ENCODE data around the gene DAZAP1.

The DAZAP1 gene

GRCh38 chr19:1452802-1453524 lies 45.6 kb downstream of the DAZAP1 start:
- H3K23ac ChIP-seq (ENCODE audit: low read length) = no peak overlapping the region

DNA sequence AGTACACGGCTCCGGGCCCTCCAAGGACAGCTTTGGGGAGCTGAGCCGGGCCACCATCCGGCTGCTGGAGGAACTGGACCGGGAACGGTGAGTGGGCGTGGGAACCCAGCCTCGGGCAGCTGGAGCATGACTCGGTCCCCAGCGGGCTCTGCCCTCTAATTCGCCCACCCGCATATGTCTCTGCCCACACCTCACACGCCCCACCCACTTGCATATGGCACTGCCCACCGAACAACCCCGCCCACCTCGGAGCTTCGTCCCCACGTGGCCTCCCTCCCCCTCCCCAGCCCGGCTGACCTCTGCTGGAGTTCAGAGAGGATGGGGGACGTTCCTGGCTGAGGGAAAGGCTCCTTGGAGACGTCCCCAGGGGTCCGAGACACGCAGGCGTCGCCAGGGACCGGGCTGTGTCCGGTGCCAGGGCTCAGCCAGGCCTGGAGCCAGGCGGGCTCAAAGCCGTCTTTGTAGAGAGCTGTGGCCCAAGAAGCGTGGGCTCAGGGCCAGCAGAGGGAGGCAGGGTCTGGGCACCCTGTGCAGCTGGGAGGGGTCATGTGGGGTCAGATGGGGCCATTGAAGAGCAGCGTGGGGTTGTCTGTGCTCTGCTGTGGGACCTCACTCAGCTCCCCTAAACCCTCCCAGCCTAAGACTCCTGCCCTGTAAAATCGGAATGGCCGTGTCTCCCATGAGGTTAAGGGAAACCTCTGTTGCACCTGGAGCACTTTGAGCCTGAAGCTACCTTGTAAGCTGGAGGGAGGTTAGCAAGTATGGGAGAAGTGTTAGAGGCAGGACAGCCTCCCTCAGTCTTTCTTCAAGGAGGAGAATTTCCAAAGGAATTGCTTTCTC lies 46.4 kb downstream of the DAZAP1 start:
- H3K79me1 ChIP-seq (ENCODE audit: low read length) = no peaks in the 10 kb centered on the region
- no peak overlapping the region for H4K8ac ChIP-seq (ENCODE audit: low read depth, low read length)
- no peak overlapping the region for H3K4me2 ChIP-seq (ENCODE audit: low read length)
- no peak for DNase-seq
- no peak overlapping the region for H2AK5ac ChIP-seq (ENCODE audit: low read length)
- no peak overlapping the region for H3K23ac ChIP-seq (ENCODE audit: low read length)
- no peak overlapping the region for H2BK15ac ChIP-seq (replicated peaks; ENCODE audit: low read depth)
- peaks cover 17% of the 10 kb centered on the region for H3K27me3 ChIP-seq (ENCODE audit: insufficient read depth, low read length, poor library complexity)
- H3K79me2 ChIP-seq (ENCODE audit: control insufficient read depth, insufficient read depth, low read length) = no peaks in the 10 kb centered on the region
- H3K4me1 ChIP-seq (ENCODE audit: control insufficient read depth, low read depth, low read length) = no peaks in the 10 kb centered on the region
- H3K9ac ChIP-seq (ENCODE audit: low read length) = no peak overlapping the region
- no peak overlapping the region for H2BK5ac ChIP-seq (ENCODE audit: low read length)
- H3K27ac ChIP-seq (ENCODE audit: low read depth, low read length) = no peak overlapping the region
- no peak overlapping the region for H4K5ac ChIP-seq (ENCODE audit: low read length)
- WGBS (ENCODE audit: extremely low coverage, insufficient coverage, low lambda C conversion rate) = no CpG with 5 or more reads among the region's 33 CpGs
- no peak overlapping the region for H3K18ac ChIP-seq (ENCODE audit: low read length)
- no peaks in the 10 kb centered on the region for H3K36me3 ChIP-seq (ENCODE audit: control insufficient read depth, insufficient read depth, low read length)
- no peak overlapping the region for H2BK120ac ChIP-seq (ENCODE audit: low read depth, low read length)
- no peak overlapping the region for H3K4me3 ChIP-seq (ENCODE audit: low read length)
- H3K4ac ChIP-seq (ENCODE audit: low read depth, low read length) = no peak overlapping the region
- H3K56ac ChIP-seq (ENCODE audit: low read length) = no peak overlapping the region

More at GRCh38 chr19:1452802-1453524, 45.6 kb downstream of the DAZAP1 start:
- H3K27me3 ChIP-seq (ENCODE audit: insufficient read depth, low read length, poor library complexity) = peaks cover 18% of the 10 kb centered on the region
- H3K4me1 ChIP-seq (ENCODE audit: control insufficient read depth, low read depth, low read length) = no peaks in the 10 kb centered on the region
- no peak overlapping the region for H2BK120ac ChIP-seq (ENCODE audit: low read depth, low read length)
- H3K79me2 ChIP-seq (ENCODE audit: control insufficient read depth, insufficient read depth, low read length) = no peaks in the 10 kb centered on the region
- no peak overlapping the region for H2BK5ac ChIP-seq (ENCODE audit: low read length)
- H4K8ac ChIP-seq (ENCODE audit: low read depth, low read length) = no peak overlapping the region
- no peak for DNase-seq
- H2BK15ac ChIP-seq (replicated peaks; ENCODE audit: low read depth) = no peak overlapping the region
- no peak overlapping the region for H4K5ac ChIP-seq (ENCODE audit: low read length)
- H3K18ac ChIP-seq (ENCODE audit: low read length) = no peak overlapping the region
- no peak overlapping the region for H3K27ac ChIP-seq (ENCODE audit: low read depth, low read length)
- H3K36me3 ChIP-seq (ENCODE audit: control insufficient read depth, insufficient read depth, low read length) = no peaks in the 10 kb centered on the region
- H3K56ac ChIP-seq (ENCODE audit: low read length) = no peak overlapping the region
- no peak overlapping the region for H3K4me2 ChIP-seq (ENCODE audit: low read length)
- no peak overlapping the region for H2AK5ac ChIP-seq (ENCODE audit: low read length)
- no peak overlapping the region for H3K4ac ChIP-seq (ENCODE audit: low read depth, low read length)
- no peak overlapping the region for H3K9ac ChIP-seq (ENCODE audit: low read length)
- no peak overlapping the region for H3K4me3 ChIP-seq (ENCODE audit: low read length)
- H3K79me1 ChIP-seq (ENCODE audit: low read length) = no peaks in the 10 kb centered on the region
- WGBS (ENCODE audit: extremely low coverage, insufficient coverage, low lambda C conversion rate) = no CpG with 5 or more reads among the region's 30 CpGs

- no peak overlapping the region for H3K56ac ChIP-seq (ENCODE audit: low read length)
- no peaks in the 10 kb centered on the region for H3K36me3 ChIP-seq (ENCODE audit: control insufficient read depth, insufficient read depth, low read length)
- no peak overlapping the region for H3K4me3 ChIP-seq (ENCODE audit: low read length)
- H2BK5ac ChIP-seq (ENCODE audit: low read length) = no peak overlapping the region
- no peak overlapping the region for H3K9ac ChIP-seq (ENCODE audit: low read length)
- no peak overlapping the region for H3K27ac ChIP-seq (ENCODE audit: low read depth, low read length)
- no peak overlapping the region for H4K5ac ChIP-seq (ENCODE audit: low read length)
- H3K18ac ChIP-seq (ENCODE audit: low read length) = no peak overlapping the region
- no peak for DNase-seq
- H2BK120ac ChIP-seq (ENCODE audit: low read depth, low read length) = no peak overlapping the region
- H3K27me3 ChIP-seq (ENCODE audit: insufficient read depth, low read length, poor library complexity) = peaks cover 8% of the 10 kb centered on the region
- no peak overlapping the region for H2AK5ac ChIP-seq (ENCODE audit: low read length)
- no peak overlapping the region for H3K23ac ChIP-seq (ENCODE audit: low read length)
- H3K79me1 ChIP-seq (ENCODE audit: low read length) = no peaks in the 10 kb centered on the region
- H3K4ac ChIP-seq (ENCODE audit: low read depth, low read length) = no peak overlapping the region
- no peaks in the 10 kb centered on the region for H3K79me2 ChIP-seq (ENCODE audit: control insufficient read depth, insufficient read depth, low read length)
- H4K8ac ChIP-seq (ENCODE audit: low read depth, low read length) = no peak overlapping the region
- no peak overlapping the region for H3K4me2 ChIP-seq (ENCODE audit: low read length)
- WGBS (ENCODE audit: extremely low coverage, insufficient coverage, low lambda C conversion rate) = no CpG with 5 or more reads among the region's 22 CpGs
- no peak overlapping the region for H2BK15ac ChIP-seq (replicated peaks; ENCODE audit: low read depth)
- H3K4me1 ChIP-seq (ENCODE audit: control insufficient read depth, low read depth, low read length) = no peaks in the 10 kb centered on the region
Observed at GRCh38 chr19:1455002-1455335, 47.6 kb downstream of the DAZAP1 start.

GRCh38 chr19:1455336-1456120 lies 48.1 kb downstream of the DAZAP1 start:
- Histone ChIP-seq H3K56ac (ENCODE audit: low read length) (no peak overlapping the region), H3K4me2 (ENCODE audit: low read length) (no peak overlapping the region), H4K5ac (ENCODE audit: low read length) (no peak overlapping the region), H4K8ac (ENCODE audit: low read depth, low read length) (no peak overlapping the region), H2BK15ac (replicated peaks; ENCODE audit: low read depth) (no peak overlapping the region), H3K4me3 (ENCODE audit: low read length) (no peak overlapping the region), H3K36me3 (ENCODE audit: control insufficient read depth, insufficient read depth, low read length) (no peaks in the 10 kb centered on the region), H3K18ac (ENCODE audit: low read length) (no peak overlapping the region), H2BK5ac (ENCODE audit: low read length) (no peak overlapping the region), H3K79me1 (ENCODE audit: low read length) (no peaks in the 10 kb centered on the region), H3K79me2 (ENCODE audit: control insufficient read depth, insufficient read depth, low read length) (no peaks in the 10 kb centered on the region), H3K4me1 (ENCODE audit: control insufficient read depth, low read depth, low read length) (no peaks in the 10 kb centered on the region), H3K9ac (ENCODE audit: low read length) (no peak overlapping the region), H3K4ac (ENCODE audit: low read depth, low read length) (no peak overlapping the region), H2BK120ac (ENCODE audit: low read depth, low read length) (no peak overlapping the region), H2AK5ac (ENCODE audit: low read length) (no peak overlapping the region), H3K27ac (ENCODE audit: low read depth, low read length) (no peak overlapping the region), H3K27me3 (ENCODE audit: insufficient read depth, low read length, poor library complexity) (peaks cover 3% of the 10 kb centered on the region), H3K23ac (ENCODE audit: low read length) (no peak overlapping the region)
- no CpG with 5 or more reads among the region's 42 CpGs for WGBS (ENCODE audit: extremely low coverage, insufficient coverage, low lambda C conversion rate)
- peak; percentile 84 for DNase-seq

- no peak overlapping the region for H3K18ac ChIP-seq (ENCODE audit: low read length)
- no peak overlapping the region for H3K56ac ChIP-seq (ENCODE audit: low read length)
- no CpG with 5 or more reads among the region's 43 CpGs for WGBS (ENCODE audit: extremely low coverage, insufficient coverage, low lambda C conversion rate)
- no peak overlapping the region for H4K8ac ChIP-seq (ENCODE audit: low read depth, low read length)
- H3K27me3 ChIP-seq (ENCODE audit: insufficient read depth, low read length, poor library complexity) = no peaks in the 10 kb centered on the region
- H3K4me3 ChIP-seq (ENCODE audit: low read length) = no peak overlapping the region
- H3K4me1 ChIP-seq (ENCODE audit: control insufficient read depth, low read depth, low read length) = no peaks in the 10 kb centered on the region
- no peak overlapping the region for H2BK15ac ChIP-seq (replicated peaks; ENCODE audit: low read depth)
- no peak for DNase-seq
- H4K5ac ChIP-seq (ENCODE audit: low read length) = no peak overlapping the region
- H2BK5ac ChIP-seq (ENCODE audit: low read length) = no peak overlapping the region
- H2BK120ac ChIP-seq (ENCODE audit: low read depth, low read length) = no peak overlapping the region
- no peak overlapping the region for H3K23ac ChIP-seq (ENCODE audit: low read length)
- H2AK5ac ChIP-seq (ENCODE audit: low read length) = no peak overlapping the region
- no peaks in the 10 kb centered on the region for H3K79me1 ChIP-seq (ENCODE audit: low read length)
- H3K36me3 ChIP-seq (ENCODE audit: control insufficient read depth, insufficient read depth, low read length) = no peaks in the 10 kb centered on the region
- no peak overlapping the region for H3K27ac ChIP-seq (ENCODE audit: low read depth, low read length)
- no peak overlapping the region for H3K4ac ChIP-seq (ENCODE audit: low read depth, low read length)
- H3K9ac ChIP-seq (ENCODE audit: low read length) = no peak overlapping the region
- H3K4me2 ChIP-seq (ENCODE audit: low read length) = no peak overlapping the region
- H3K79me2 ChIP-seq (ENCODE audit: control insufficient read depth, insufficient read depth, low read length) = no peaks in the 10 kb centered on the region
Observed at GRCh38 chr19:1456121-1456900, 48.9 kb downstream of the DAZAP1 start.

Data from mesendoderm (in vitro differentiated cells).